VCaP (cell line): ENCODE data around the gene CCDC87.

Experiments used
- H3K27ac ChIP-seq: fragments of 450-650 bp; 2 replicates; pipeline ENCODE4 v1.5.1; 2017
- CTCF ChIP-seq: fragments of 450-650 bp; conservative IDR thresholded peaks from 2 replicates; pipeline ENCODE4 v1.5.1; 2017; ENCODE audit warnings: mild to moderate bottlenecking, moderate library complexity

The CCDC87 gene

GRCh38 chr11:66592457-66593302, at the start of gene CCDC87, which contains the start of gene CCS:
Gene CCDC87 (minus strand): TSS chr11:66593063. CDS start chr11:66593015, 48 bp downstream.
Gene CCS (plus strand): TSS chr11:66593185. CDS start chr11:66593262, 77 bp downstream.
- peak; percentile 93 for TF ChIP-seq CTCF
- peak within 1 kb of the TSS; percentile 79 for H3K27ac ChIP-seq

GRCh38 chr11:66641834-66642233, 49.0 kb upstream of the CCDC87 start:
- H3K27ac ChIP-seq: peak overlapping the region; percentile 91; the same call in 1 of the 2 replicates
- TF ChIP-seq CTCF: no peak

GRCh38 chr11:66639814-66640340, 47.0 kb upstream of the CCDC87 start:
- H3K27ac ChIP-seq: peak overlapping the region; percentile 91

- no peak for TF ChIP-seq CTCF
- peak overlapping the region; percentile 91 for H3K27ac ChIP-seq
These were observed 46.4 kb upstream of the CCDC87 start for GRCh38 chr11:66639066-66639813.

- peak within 1 kb of the TSS; percentile 91 for H3K27ac ChIP-seq
- no peak; the same call in 1 of the 2 replicates for TF ChIP-seq CTCF
These were observed 45.6 kb upstream of the CCDC87 start, which contains the start of gene RBM4 for GRCh38 chr11:66638177-66639065. Gene RBM4 (plus strand): TSS chr11:66638703. CDS start chr11:66639712, 1,009 bp downstream.

- TF ChIP-seq CTCF: no peak
- peak overlapping the region; percentile 91 for H3K27ac ChIP-seq
These were observed 44.8 kb upstream of the CCDC87 start for GRCh38 chr11:66637557-66638176.

GRCh38 chr11:66636411-66636810, 43.5 kb upstream of the CCDC87 start:
- H3K27ac ChIP-seq: peak overlapping the region; percentile 91; the same call in 1 of the 2 replicates
- TF ChIP-seq CTCF: no peak
